ENCODE measurements around the gene REN. TPM values are rescaled to one million over a fixed set of nuclear protein-coding genes. Genes with fewer than 3 reads are reported as not detected.
A peak's percentile ranks its signal among the peaks of the same experiment; 100 is the strongest.

Gene REN
- total RNA-seq, 1 donor from 2014 or later = 0.59 TPM

- Histone ChIP-seq H3K4me1 (no peaks in the 10 kb centered on the region), H3K27me3 (ENCODE audit: low read depth) (peaks cover 4% of the 10 kb centered on the region), H3K36me3 (no peaks in the 10 kb centered on the region), H3K27ac (no peak overlapping the region), H3K9me3 (peaks cover 14% of the 10 kb centered on the region), H3K4me3 (no peak overlapping the region)
- ATAC-seq = peak; percentile 46 to 59
- no peak for TF ChIP-seq CTCF (IDR thresholded peaks at IDR 0.05)
- DNase-seq = no peak
- intact Hi-C loops (cut with DNase I) = no loop called here
Observed at GRCh38 chr1:204171751-204172178, 5.6 kb upstream of the REN start.

- Histone ChIP-seq H3K36me3 (no peaks in the 10 kb centered on the region), H3K27ac (no peak overlapping the region), H3K4me1 (no peaks in the 10 kb centered on the region), H3K9me3 (peaks cover 14% of the 10 kb centered on the region), H3K4me3 (no peak overlapping the region), H3K27me3 (ENCODE audit: low read depth) (peaks cover 4% of the 10 kb centered on the region)
- ATAC-seq = no peak
- DNase-seq = no peak
- intact Hi-C loops (cut with DNase I) = no loop called here
- TF ChIP-seq CTCF (IDR thresholded peaks at IDR 0.05) = no peak
Observed at GRCh38 chr1:204170494-204171155, 4.5 kb upstream of the REN start.

- TF ChIP-seq CTCF (IDR thresholded peaks at IDR 0.05) = no peak
- intact Hi-C loops (cut with DNase I) = loop anchor here (10.0 kb wide), 1 partner anchor 195 kb away; no protein-coding TSS in a partner anchor
Observed at GRCh38 chr1:204169858-204170257, 3.7 kb upstream of the REN start.

GRCh38 chr1:204167730-204168129 is 1.6 kb upstream of the REN start:
- H3K4me3 ChIP-seq = no peak overlapping the region
- H3K27me3 ChIP-seq (ENCODE audit: low read depth) = no peaks in the 10 kb centered on the region
- no peak for TF ChIP-seq CTCF (IDR thresholded peaks at IDR 0.05)
- intact Hi-C loops (cut with DNase I) = loop anchor here (10.0 kb wide), 1 partner anchor 197 kb away; no protein-coding TSS in a partner anchor
- H3K36me3 ChIP-seq = no peaks in the 10 kb centered on the region
- H3K27ac ChIP-seq = no peak overlapping the region
- ATAC-seq = no peak
- peaks cover 14% of the 10 kb centered on the region for H3K9me3 ChIP-seq
- DNase-seq = no peak
- H3K4me1 ChIP-seq = peaks cover 4% of the 10 kb centered on the region

More at GRCh38 chr1:204169858-204170257, 3.7 kb upstream of the REN start:
- DNase-seq = no peak
- Histone ChIP-seq H3K4me3 (no peak overlapping the region), H3K27me3 (ENCODE audit: low read depth) (no peaks in the 10 kb centered on the region), H3K27ac (no peak overlapping the region), H3K9me3 (peaks cover 14% of the 10 kb centered on the region), H3K36me3 (no peaks in the 10 kb centered on the region), H3K4me1 (no peaks in the 10 kb centered on the region)
- ATAC-seq = no peak

GRCh38 chr1:204162494-204163074 is 3.6 kb downstream of the REN start:
- Histone ChIP-seq H3K27me3 (ENCODE audit: low read depth) (no peaks in the 10 kb centered on the region), H3K27ac (peak overlapping the region; percentile 46), H3K4me1 (peaks cover 9% of the 10 kb centered on the region), H3K9me3 (no peaks in the 10 kb centered on the region), H3K4me3 (no peak overlapping the region), H3K36me3 (no peaks in the 10 kb centered on the region)
- DNase-seq (peak; percentile 86), ATAC-seq (peak; percentile 92 to 93)
- TF ChIP-seq CTCF (IDR thresholded peaks at IDR 0.05) = peak; percentile 100
- intact Hi-C loops (cut with DNase I) = loop anchor here (10.0 kb wide), 1 partner anchor 202 kb away; no protein-coding TSS in a partner anchor
